GM03348 (cell line): Measurements from ENCODE around the gene CAND1.

ENCODE experiments used
- DNase-seq: peaks from one replicate; pipeline ENCODE4 v3.0.0; 2012; ENCODE audit warnings: low spot score

Gene CAND1

DNA sequence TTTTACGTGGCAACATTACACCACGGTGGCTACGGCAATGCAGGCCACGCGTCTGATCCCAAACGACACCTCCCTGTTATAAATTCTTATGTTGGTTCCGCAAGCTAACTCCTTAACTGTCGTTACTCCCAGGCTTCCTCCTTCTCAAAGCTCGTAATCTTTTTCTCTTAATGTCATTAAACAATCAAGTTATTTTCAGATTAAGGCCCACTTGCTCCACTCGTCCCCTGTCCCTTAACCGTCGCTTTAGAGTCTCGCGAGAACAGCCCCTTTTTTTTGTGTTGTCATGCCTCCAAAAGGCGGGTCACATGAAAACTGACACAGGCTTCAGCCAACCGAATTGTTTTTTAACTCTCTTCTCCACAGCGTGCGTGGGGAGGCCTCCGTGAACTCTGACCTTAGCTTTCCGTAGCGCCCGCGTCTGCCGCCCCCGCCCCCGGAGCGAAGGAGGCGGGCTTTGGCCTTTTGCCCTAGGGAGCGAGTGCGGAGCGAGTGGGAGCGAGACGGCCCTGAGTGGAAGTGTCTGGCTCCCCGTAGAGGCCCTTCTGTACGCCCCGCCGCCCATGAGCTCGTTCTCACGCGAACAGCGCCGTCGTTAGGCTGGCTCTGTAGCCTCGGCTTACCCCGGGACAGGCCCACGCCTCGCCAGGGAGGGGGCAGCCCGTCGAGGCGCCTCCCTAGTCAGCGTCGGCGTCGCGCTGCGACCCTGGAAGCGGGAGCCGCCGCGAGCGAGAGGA, at the start of gene CAND1:
CAND1 (plus strand) TSS at position 463 of the 737 bp plus-strand sequence. CDS start 360 bp downstream, outside the sequence.
- DNase-seq: peak; percentile 96

DNA sequence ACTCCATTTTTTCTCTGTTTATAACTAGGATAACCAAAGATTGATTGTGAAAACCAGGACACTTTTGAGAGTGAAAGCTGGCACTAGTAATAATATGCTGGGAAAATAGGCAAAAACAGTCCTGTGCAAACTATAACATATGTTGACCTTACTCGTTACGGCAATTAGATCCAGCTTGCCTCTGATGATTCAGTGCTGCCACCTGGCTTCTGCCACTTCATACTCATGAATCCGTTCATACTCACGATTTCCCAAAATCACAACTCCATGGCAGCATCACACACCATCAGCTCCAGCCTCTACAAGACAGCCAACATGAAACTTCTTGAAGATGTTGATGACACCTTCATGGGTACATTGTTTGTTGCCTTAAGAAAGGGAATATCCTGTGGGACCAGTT, 49.1 kb upstream of the CAND1 start:
- DNase-seq: no peak

DNA sequence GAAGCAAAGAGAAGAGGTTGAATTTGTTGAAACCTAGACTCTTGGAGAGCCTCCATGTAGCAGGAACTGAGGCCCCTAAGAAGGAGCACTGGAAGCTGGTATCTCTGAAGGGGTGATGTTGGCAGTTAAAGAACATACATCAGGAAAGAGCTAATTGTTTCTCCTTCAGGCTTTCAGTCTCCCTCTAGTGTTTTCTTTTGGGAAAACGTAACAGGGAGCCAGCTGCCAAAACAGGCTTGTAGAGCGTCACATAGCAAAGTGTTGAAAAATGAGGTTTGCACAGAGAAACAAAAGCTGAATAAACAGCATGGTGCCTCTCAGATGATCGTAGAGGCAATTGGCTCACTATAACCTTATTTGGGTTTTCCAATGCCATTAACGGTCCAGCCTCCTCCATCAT, 46.9 kb upstream of the CAND1 start:
- DNase-seq: peak; percentile 4

DNA sequence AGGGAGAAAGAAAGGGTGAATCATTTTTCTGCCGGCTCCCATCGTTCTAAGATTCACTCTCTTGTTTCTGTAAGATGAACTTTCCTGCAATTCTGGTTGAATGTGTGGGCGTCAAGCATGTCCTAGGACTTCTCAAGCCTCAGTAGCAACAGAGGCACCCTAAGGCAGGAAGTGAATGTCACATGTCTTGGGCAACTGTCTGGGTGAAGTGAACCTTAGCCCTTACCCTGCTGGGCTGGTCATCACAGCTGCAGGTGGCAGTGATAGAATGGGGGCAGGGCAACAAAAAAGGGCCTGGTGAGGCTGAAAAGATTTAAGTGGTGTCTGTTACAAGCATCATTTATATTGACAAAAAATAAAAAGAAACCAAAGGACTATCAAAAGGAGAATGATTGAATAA, 45.9 kb upstream of the CAND1 start:
- DNase-seq: no peak

DNA sequence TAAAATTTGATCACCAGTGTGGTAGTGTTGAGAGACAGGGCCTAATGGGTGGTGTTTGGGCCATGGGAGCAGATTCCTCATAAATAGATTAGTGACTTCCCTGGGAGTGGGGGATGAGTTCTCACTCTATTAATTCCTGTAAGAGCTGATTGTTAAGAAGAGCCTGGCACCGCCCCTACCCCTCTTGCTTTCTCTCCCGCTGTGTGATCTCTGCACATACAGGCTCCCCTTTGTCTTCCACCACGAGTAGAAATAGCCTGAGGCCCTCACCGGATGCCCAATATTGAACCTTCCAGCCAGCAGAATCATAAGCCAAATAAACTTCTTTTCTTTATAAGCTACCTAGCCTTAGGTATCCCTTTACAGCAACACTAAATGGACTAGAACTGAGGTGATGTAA, 31.9 kb upstream of the CAND1 start:
- DNase-seq: no peak

DNA sequence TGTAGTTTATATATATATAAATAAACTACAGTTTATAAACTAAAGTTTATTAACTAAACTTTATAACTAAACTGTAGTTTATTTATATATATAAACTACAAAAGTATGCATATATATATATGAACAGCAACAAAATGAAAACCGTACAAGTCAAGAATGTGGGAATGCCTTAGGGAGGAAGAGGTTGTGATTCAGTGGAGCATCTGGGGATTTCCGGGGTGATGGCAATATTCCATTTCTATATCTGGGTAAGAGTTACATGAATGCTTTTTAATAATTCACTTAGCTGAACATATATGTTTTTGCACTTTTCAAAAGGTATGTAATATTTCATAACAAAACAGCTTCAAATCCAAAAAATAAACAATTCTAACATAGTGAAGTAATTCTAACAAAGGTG, 30.1 kb upstream of the CAND1 start:
- DNase-seq: no peak

DNA sequence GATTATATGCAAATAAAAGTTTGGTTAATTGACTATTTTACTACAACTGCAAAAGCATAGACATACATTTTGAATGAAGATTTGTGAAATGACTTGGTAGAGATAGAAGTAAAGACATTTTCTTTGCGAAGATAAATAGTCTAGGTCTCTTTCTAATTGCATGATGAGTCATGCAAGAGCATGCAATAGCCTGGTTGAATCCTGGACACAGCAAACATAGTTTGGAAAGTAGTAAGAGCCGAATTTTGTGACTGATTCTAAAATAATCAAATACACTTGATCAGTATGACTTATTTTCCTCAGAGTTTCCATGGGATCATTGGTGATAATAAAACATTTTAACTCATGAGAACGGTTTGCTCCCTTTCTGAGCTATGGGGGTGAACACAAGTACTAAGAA, 27.7 kb upstream of the CAND1 start:
- peak; percentile 12 for DNase-seq

DNA sequence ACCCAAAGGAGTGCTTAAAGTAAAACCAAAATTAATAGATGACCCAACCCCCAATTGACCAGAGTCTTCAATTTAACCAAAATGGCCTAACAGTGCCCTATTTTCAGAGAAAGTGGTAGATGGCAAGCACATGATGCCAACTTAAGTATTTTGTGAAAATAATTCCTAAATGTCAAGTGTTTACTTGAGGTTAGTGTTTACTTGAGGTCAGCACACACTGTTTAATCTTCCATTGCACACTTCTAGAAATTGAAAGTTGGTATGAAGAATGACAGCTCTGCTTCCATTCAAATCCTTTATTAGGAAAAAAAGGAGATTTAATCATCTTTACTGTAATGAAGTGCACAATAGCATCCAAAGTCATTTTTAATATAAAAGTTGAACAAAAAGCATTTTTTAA, 25.9 kb upstream of the CAND1 start:
- no peak for DNase-seq

DNA sequence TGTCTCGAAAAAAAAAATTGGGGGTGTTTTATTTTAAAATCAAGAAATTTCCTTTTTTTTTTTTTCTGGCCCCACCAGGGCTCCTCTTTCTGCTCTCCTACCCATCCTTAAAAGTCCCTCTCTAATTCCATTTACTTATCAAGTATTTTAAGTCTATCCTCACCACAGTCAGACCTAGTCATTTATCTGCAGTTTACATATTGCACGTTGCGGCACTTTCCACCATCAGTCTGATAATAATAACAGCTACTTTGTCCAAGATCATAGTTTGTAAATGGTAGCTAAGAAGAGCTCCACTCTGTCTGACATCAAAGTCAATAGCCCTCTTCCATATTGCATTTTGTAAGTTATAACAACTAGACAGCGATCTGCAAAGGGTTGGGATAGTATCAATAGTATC, 23.6 kb upstream of the CAND1 start:
- no peak for DNase-seq

DNA sequence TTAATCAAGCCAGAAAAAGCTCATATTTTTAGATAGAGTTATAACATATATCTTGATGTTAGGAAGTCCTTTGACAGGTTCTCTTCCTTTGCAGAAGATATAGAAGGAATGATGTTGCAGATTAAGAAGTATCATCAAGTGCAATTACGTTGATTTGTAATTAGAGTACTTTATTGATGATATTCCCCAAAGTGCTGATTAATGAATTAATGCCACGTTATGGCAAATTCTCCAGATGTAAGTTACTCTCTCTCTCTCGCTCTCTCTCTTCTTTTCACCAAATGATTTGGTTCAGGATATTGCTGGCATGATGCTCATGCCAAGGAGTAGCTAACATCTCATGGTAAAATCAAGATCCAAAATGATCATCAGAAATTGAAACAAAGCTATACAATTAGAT, 18.1 kb upstream of the CAND1 start:
- DNase-seq: no peak

DNA sequence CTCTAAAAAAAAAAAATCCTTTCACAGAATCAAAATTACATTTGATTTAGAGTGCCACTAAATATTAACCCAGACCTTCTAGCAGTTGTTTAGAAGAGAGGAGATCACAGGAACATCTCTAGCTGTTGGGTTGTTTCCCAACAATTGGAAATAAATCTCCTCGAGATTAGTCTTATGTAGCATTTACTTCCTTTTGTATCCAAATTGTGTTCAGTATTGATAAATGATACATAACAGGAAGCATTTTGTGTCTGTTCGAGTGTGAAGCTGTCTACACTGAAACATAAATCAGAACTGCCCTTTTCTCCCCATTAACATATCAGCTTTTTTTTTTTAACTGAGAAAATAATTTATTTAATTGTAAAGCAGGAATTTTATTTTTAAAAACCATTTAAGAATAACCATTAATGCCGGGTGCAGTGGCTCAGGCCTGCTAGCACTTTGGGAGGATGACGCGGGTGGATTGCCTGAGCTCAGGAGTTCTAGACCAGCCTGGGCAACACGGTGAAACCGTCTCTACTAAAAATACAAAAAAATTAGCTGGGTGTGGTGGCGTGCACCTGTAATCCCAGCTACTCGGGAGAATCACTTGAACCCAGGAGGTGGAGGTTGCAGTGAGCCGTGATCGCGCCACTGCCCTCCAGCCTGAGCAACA, 14.7 kb upstream of the CAND1 start:
- no peak for DNase-seq

DNA sequence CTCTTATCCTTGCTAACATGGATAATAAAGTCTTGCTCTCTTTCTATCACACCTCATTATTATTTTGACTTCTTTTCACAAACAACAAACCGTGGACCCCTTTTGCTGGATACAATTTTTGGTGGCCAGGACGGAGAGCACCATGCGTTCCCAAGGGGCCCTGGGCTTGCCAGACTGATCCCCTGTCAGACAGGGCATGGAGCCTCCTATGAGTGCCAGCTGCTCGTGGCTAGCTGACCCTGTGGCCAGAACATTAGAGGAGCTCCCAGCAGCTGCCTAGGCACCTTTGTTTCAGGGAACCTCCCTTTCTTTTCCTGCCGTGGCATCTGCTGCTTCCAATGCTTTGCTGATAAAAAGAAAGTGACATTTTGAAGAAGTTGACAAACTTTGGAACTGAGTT, 12.5 kb upstream of the CAND1 start:
- DNase-seq: no peak

DNA sequence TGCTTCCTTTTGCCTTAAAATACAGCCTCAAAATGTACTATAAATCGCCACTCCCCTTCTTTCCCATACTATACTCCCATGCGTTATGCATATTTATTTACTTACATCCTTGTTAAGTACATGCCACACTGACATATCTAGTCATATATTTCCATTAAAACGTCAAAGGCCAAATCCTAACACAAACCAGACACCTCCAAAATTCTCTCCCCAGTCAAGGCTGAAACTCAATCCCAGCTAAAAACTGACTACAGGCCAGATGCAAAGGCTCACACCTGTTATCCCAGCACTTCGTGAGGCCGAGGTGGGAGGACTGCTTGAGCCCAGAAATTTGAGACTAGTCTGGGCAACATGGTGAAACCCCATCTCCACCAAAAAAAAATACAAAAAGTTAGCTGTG, 5.7 kb upstream of the CAND1 start:
- DNase-seq: no peak

DNA sequence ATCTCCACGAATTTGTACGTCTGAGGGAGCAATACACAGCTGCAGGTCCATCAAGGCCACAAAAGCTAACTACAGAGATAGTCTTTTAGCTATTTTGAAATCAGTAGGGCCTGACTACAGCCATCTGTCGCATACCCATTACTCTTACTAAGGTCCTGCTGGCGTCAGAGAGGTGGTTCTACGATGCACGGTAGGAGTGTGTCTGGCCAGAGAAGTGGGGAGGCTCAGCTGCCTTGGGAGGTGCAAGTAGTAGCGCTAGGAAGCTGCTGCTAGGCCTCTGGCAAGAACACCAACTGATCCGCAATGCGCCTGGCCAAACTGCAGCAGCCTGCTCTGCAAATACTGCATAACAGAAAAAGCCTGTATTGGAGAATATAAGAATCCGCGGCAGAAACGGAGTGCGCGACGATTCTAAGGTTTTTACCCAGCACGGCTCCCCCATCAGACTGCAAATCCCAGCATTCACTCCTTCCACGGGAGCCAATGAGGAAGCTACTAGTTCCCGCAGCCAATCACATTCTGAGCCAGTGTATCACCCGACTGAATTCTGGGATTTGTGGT, 743 bp upstream of the CAND1 start:
- DNase-seq: peak; percentile 95

DNA sequence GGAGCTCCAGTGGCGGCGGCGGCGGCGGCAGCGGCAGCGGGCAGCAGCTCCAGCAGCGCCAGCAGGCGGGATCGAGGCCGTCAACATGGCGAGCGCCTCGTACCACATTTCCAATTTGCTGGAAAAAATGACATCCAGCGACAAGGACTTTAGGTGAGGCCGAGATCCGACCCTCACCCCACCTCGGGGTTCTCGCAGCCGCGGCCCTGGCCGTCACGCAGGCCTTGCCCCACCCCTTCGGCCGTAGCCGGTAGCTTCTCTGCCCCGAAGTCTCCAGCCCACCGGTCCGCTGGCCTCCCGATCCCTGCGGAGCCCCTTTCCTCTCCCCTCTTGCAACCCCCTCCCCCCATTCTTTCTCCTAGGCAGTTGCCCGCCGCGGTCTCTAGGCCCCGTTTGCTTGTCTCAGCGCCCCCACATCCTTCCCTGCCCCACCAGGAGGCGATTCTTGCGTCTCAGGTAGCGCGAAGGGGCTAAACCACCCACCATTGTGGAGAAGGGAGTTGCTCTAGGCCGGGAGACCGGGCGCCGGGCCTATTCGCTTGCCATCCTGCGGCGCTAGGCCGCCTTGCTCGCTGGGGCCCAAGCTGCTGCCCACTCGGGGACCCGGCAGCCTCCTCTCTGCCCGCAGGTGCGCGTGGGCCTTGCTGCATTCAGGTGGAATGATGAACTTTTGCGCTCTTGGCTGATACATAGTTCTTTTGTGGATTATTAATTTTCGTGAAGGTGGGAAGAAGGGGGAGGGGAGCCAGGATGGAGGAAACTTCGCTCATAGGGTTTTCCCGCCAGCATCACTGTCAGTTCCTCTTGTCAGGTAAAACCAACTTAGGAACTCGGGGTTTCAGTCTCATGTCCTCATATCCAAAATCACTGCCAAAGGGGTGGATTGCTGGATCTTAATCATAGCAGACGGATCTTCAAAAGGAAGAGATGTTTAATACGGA, 745 bp downstream of the CAND1 start:
- DNase-seq: peak; percentile 36

DNA sequence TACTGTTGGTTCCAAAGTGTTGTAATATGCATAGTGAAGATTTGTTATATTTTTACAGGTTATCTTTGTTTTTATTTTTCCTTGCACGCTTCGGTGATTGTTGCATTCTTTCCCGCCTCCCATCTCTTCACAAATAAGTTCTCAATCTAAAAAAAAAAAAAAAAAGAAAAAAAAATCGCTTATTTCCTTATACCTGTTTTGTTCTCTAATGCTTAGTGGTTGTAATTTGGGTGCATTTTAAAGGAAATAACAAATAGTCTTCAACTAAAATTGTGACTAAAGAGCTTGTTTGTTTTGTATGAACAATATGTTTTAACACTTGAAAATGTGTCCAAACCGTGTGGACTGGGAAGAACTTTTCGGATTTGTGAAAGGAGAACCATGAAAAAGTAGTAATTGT, 1.5 kb downstream of the CAND1 start:
- DNase-seq: no peak

DNA sequence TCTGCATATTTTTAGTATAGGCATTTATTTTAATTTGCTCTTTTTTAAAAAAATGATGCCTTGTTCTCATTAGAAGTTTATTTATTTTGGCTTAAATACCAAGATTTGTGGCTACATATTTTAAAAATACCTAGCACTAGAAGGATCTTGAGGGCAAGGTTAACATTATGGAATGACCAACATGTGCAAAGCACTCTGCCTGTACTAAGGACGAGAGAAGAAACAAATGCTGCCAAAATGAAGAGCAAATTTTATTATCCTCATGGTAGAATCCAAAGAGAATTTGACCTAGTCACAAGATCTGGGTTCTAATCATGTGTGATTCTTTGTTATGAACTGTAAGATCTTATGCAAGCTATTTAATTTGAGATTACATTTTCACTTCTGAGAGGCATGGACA, 2.8 kb downstream of the CAND1 start:
- peak; percentile 31 for DNase-seq

DNA sequence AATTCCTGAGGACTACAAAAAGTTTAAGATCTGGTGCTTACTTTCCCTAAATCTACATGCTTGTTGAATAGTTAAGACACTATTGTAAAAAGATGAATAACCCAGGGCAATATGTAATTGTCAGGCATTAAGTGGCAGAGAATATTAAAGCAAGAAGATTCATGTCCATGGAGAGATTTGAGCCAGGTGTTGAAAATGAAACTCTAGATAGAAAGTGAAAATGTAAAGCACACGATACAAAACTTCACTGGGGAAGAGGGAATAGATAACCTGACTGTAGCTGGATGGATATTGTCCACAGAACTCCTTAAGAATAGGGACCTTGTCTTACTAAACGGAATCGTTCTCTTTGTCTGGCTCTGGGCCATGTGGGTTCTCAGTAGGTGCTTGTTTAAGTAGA, 5.0 kb downstream of the CAND1 start:
- DNase-seq: no peak

DNA sequence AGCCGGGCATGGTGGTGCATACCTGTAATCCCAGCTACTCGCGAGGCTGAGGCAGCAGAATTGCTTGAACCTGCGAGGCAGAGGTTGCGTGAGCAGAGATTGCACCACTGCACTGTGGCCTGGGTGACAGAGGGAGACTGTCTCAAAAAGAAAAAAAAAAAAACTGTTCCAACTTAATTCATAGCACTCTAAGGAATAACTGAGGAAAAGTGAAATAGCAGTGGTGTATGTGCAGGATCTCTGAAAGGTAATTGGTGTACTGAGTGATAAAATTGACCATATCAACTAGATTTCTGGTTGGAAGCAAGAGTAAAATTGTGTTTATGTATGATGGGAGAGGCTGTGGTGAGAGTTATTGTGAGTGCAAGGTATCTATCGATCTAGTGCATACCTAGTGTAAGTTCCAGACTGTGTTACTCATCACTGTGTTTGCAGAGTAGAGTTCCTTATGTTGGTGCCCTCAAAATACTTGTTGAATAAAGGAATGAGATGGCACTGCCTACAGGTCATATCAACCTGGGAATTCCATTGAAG, 6.3 kb downstream of the CAND1 start:
- DNase-seq: no peak

DNA sequence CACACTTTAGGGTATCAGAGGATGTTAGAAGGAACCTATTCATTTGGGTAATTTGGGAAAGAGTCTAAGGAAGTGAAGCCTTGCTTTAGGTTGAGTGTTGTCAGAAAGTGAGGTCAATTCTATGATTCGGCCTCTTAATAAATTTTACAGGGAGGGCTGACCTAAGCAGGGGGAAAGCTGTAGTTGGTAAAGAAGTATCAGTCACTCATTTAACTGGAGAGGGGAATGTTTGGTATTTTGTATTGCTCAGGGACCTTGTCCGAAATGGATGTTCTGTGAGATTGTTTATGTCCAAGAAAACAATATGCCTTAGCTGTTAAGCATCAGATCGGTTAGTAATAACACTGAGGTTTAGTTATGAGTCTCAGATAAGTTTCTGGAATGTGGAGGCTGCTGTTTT, 7.3 kb downstream of the CAND1 start:
- no peak for DNase-seq

DNA sequence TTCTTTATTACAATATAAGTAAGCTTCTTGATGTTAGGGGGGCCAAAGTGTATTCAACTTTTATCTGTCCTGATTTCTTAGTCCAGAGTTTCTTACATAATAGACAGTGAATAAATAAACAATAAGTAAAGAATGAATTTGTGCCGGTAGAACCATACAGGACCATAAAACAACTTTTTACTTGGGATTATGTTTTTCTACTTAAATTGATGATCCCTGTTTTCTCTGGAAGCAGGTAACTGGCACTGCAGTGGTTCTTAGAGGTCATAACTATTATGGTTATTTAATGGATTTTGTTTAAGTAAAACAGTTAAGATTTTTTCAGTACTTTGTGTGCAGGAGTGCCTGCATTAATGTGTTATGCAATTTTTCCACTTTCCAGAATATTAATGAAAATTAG, 10.5 kb downstream of the CAND1 start:
- no peak for DNase-seq

DNA sequence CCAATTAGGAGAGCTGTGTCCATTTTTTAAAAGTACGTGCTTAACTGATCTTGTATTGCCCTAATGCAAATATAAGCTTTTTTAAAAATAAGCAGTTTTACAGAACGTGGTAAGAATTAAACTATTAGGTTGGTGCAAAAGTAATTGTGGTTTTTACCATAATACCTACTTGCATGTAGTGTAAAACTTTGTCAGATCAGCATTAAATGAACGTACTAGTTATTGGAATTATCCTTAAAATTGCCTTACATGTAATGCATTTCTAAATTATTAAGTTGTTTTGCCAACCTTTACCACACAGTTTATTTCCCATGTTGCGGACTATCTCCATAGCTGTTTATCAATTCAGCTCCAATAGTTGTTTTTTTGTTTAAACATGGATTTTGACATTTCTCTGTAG, 10.9 kb downstream of the CAND1 start:
- DNase-seq: no peak
